Right lobe of liver (tissue), 6 donors: ENCODE data around the gene DNAJC5. TPM values are rescaled to one million over a fixed set of nuclear protein-coding genes. Genes with fewer than 3 reads are reported as not detected.
A peak's percentile ranks its signal among the peaks of the same experiment; 100 is the strongest.

ENCODE experiments used
- ATAC-seq, 4 donors: fragments of 200-7000 bp; cut with Tn5 transposase; one replicate each; pipeline ENCODE4 v1.9.1; 2020; ENCODE audit warnings: mild to moderate bottlenecking in 4 of 4, moderate library complexity in 4 of 4
- DNase-seq, 3 donors: peaks; one replicate each; pipeline ENCODE4 v3.0.0-alpha.2; 2020
- H3K27ac ChIP-seq, 3 donors: fragments of 200-600 bp; one replicate each; pipeline ENCODE4 v1.8.0; 2022
- H3K27me3 ChIP-seq, 2 donors: fragments of 200-600 bp; one replicate each; pipeline ENCODE4 v1.8.0; 2022
- H3K36me3 ChIP-seq, 4 donors: fragments of 200-600 bp; sonication (generic) in 1 of 4; one replicate each; pipeline versions ENCODE4 v1.5.1 to v1.8.0; 2017 to 2022; ENCODE audit warnings: control low read depth in 1 of 4
- H3K4me1 ChIP-seq, 4 donors: fragments of 200-600 bp; sonication (generic) in 1 of 4; one replicate each; pipeline versions ENCODE4 v1.5.1 to v1.8.0; 2017 to 2022; ENCODE audit warnings: control low read depth in 1 of 4
- H3K4me3 ChIP-seq, 3 donors: fragments of 200-600 bp; one replicate each; pipeline ENCODE4 v1.8.0; 2022
- H3K9me3 ChIP-seq, 4 donors: fragments of 200-600 bp; sonication (generic) in 1 of 4; one replicate each; pipeline versions ENCODE4 v1.5.1 to v1.8.0; 2017 to 2022; ENCODE audit warnings: control low read depth in 1 of 4
- CTCF ChIP-seq, 4 donors: fragments of 200-600 bp in 3 of 4; fragments of 450-650 bp in 1 of 4; IDR thresholded peaks; one replicate each; pipeline versions ENCODE4 v1.5.1 to v1.8.0; 2016 to 2022; ENCODE audit warnings: antibody characterized with exemption in 4 of 4, mild to moderate bottlenecking in 2 of 4
- POLR2A ChIP-seq: fragments of 450-650 bp; IDR thresholded peaks from one replicate; pipeline ENCODE4 v1.6.1; 2017; ENCODE audit warnings: antibody characterized with exemption, mild to moderate bottlenecking
- WGBS: methylation state at CpG from one replicate; pipeline ENCODE4 v1.1.6; 2018; ENCODE audit warnings: low coverage, low lambda C conversion rate; ENCODE audit not compliant: insufficient coverage; ENCODE audit errors: missing lambda C conversion rate; 5-methylcytosine and 5-hydroxymethylcytosine counted together
- intact Hi-C, 2 donors: fragments of 100-400 bp; cut with DNase I; formaldehyde crosslinking; loops; one replicate each; pipeline versions ENCODE4 v1.11.2 to v1.14.1; 2022
- total RNA-seq, 6 experiments: library from RNA; depleted of rRNA in 2 of 6; stranded (reverse); fragments of >200 nt in 2 of 6; fragmentation: NEBNext Ultra II Directional in 3 of 6; extraction: Animal tissue kit (Norgen Biotek cat#: 25700) in 3 of 6; gene quantifications; one replicate each; pipeline versions ENCODE4 v1.1.0 to v1.2.4, GENCODE V29; 2016 to 2023
- donor health status: DM: no; HTN: yes; CAD: no.
- donor health status: DM: no; HTN: no; CAD: no.
- donor health status: DM: no; HTN: no; CAD: no.
- donor health status: DM: no; HTN: yes; CAD: no.
- donor health status: DM: no; HTN: yes; CAD: no.

The DNAJC5 gene
- total RNA-seq, 6 experiments from 2014 or later: 10.7 to 26.0 (median 15.1) TPM

DNA sequence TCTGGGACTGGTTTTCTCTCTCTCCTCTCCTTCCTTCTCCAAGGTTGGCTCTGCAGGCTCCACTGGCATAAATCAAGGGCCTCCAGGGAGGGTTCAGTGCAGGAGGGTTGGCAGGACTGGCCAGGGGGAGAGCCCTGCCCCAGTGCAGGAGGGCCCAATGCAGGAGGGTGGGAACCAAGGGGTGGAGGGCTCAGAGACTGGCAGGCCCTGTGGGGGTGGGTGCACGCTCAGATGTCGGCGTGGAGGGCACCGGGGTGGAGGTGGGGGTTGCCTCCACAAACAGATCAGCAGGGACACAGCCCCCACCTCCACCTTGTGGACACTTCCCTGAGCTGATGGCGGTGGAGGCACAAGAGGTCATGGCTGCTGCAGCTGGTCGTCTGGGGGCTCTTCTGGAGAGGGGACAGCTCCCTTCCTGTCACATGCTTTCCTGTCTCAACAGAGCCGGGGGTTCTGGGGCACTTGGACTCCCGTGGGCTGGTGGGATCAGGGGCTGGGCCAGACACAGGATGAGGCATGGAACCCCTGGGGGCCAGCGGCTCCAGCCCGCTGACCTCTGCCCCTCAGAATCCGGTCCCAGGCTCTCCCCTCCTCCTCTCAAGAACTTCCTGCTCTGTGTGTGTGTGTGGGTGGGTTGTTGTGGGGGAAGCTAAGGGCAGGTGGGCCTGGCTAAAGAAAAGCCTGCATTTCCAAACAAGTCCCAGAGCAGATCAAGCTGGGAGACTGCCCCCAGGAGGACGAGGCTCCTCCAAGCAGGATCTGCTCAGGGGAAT lies 36.3 kb upstream of the DNAJC5 start:
- TF ChIP-seq POLR2A (no peak), CTCF (IDR thresholded peaks at IDR 0.05) (peak in 2 of 4 donors; percentile 10 to 23)
- intact Hi-C loops: no loop called here
- peaks cover 0 to 7% (median 4%) of the 10 kb centered on the region in 4 donors for H3K4me1 ChIP-seq
- peaks cover 0 to 8% (median 0%) of the 10 kb centered on the region in 4 donors for H3K36me3 ChIP-seq
- DNase-seq (peak in 2 of 3 donors; percentile 60 to 67), ATAC-seq (peak; percentile 48 to 61 (median 56))
- no CpG with 5 or more reads among the region's 12 CpGs for WGBS
- H3K27ac ChIP-seq: no peak overlapping the region
- no peaks in the 10 kb centered on the region for H3K9me3 ChIP-seq
- H3K4me3 ChIP-seq: no peak overlapping the region
- H3K27me3 ChIP-seq: no peaks in the 10 kb centered on the region

GRCh38 chr20:63859166-63859699 lies 35.7 kb upstream of the DNAJC5 start:
- Histone ChIP-seq H3K27ac (no peak overlapping the region), H3K36me3 (peaks cover 0 to 8% (median 0%) of the 10 kb centered on the region in 4 donors), H3K9me3 (no peaks in the 10 kb centered on the region), H3K4me3 (no peak overlapping the region), H3K27me3 (no peaks in the 10 kb centered on the region), H3K4me1 (peaks cover 0 to 9% (median 5%) of the 10 kb centered on the region in 4 donors)
- no peak for TF ChIP-seq CTCF (IDR thresholded peaks at IDR 0.05)
- no peak for TF ChIP-seq POLR2A
- intact Hi-C loops: no loop called here
- ATAC-seq: no peak
- WGBS: 70% methylated on average over 2 of the region's 7 CpGs
- no peak for DNase-seq

- Histone ChIP-seq H3K4me1 (peaks cover 0 to 9% (median 5%) of the 10 kb centered on the region in 4 donors), H3K36me3 (peaks cover 0 to 8% (median 0%) of the 10 kb centered on the region in 4 donors), H3K4me3 (no peak overlapping the region), H3K9me3 (no peaks in the 10 kb centered on the region), H3K27me3 (no peaks in the 10 kb centered on the region), H3K27ac (no peak overlapping the region)
- DNase-seq (peak in 1 of 3 donors; percentile 43), ATAC-seq (no peak)
- 62% methylated on average over 11 of the region's 17 CpGs for WGBS
- intact Hi-C loops: no loop called here
- TF ChIP-seq CTCF (IDR thresholded peaks at IDR 0.05): no peak
- TF ChIP-seq POLR2A: no peak
Observed at GRCh38 chr20:63860325-63861051, 34.4 kb upstream of the DNAJC5 start.

DNA sequence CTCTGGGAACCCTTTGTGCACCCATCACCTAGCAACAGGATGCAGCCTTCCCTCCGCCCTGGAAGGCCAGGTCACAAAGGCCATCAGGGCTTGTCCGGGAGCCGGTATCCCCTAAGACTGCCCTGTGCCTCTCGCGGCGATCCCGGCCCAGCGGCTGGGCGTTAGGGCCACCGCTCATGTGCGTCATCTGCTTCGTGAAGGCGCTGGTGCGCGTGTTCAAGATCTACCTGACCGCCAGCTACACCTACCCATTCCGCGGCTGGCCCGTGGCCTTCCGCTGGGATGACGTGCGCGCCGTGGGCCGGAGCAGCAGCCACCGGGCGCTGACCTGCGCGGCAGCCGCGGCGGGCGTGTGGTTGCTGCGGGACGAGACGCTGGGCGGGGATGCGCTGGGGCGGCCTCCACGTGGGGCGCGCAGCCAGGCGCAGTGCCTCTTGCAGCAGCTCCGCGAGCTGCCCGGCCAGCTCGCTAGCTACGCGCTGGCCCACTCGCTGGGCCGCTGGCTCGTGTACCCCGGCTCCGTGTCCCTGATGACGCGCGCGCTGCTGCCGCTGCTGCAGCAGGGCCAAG lies 33.5 kb upstream of the DNAJC5 start, which contains the start of gene ABHD16B:
Gene ABHD16B, plus strand, starts transcription at position 134 of the 570 bp plus-strand sequence. Its CDS starts 43 bp downstream, at position 177.
- ATAC-seq (no peak), DNase-seq (no peak)
- 60% methylated on average over 1 of the region's 59 CpGs for WGBS
- intact Hi-C loops: no loop called here
- no peak for TF ChIP-seq CTCF (IDR thresholded peaks at IDR 0.05)
- TF ChIP-seq POLR2A: no peak
- peaks cover 0 to 8% (median 0%) of the 10 kb centered on the region in 4 donors for H3K36me3 ChIP-seq
- peaks cover 0 to 18% (median 5%) of the 10 kb centered on the region in 4 donors for H3K4me1 ChIP-seq
- no peak within 1 kb of the TSS for H3K4me3 ChIP-seq
- no peaks in the 10 kb centered on the region for H3K9me3 ChIP-seq
- H3K27ac ChIP-seq: no peak within 1 kb of the TSS
- H3K27me3 ChIP-seq: no peaks in the 10 kb centered on the region
